Measurements from ENCODE around the gene NAV2.

NAV2 gene

DNA sequence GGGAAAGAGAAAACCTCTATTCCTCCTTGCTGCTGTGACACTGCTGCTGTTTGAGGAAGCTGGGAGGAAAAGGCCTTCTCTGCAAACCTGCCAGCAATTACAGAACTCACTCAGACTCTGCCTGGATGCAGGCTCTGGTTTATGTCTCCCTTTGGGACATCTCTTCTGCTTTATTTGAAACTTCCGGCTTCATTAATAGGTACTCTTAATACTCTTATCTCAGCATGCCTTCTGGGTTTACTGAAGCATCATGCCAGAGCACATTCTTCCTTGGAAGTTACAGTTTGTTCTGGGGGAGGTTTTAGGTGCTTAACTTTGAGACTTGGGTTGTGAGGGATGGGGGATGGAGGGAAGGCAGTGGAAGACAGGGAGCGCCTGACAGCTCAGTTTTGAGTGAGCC is 79.9 kb downstream of the NAV2 start:
- DNase-seq (ENCODE audit: low read depth): no peak
- no peak overlapping the region for H3K4me3 ChIP-seq (ENCODE audit: control insufficient read depth, low read depth, low read length)
- TF ChIP-seq, protein P1, sequence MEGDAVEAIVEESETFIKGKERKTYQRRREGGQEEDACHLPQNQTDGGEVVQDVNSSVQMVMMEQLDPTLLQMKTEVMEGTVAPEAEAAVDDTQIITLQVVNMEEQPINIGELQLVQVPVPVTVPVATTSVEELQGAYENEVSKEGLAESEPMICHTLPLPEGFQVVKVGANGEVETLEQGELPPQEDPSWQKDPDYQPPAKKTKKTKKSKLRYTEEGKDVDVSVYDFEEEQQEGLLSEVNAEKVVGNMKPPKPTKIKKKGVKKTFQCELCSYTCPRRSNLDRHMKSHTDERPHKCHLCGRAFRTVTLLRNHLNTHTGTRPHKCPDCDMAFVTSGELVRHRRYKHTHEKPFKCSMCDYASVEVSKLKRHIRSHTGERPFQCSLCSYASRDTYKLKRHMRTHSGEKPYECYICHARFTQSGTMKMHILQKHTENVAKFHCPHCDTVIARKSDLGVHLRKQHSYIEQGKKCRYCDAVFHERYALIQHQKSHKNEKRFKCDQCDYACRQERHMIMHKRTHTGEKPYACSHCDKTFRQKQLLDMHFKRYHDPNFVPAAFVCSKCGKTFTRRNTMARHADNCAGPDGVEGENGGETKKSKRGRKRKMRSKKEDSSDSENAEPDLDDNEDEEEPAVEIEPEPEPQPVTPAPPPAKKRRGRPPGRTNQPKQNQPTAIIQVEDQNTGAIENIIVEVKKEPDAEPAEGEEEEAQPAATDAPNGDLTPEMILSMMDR (conservative IDR thresholded peaks at IDR 0.05; ENCODE audit: control insufficient read depth, insufficient read depth, low read depth, low read length): no peak

DNA sequence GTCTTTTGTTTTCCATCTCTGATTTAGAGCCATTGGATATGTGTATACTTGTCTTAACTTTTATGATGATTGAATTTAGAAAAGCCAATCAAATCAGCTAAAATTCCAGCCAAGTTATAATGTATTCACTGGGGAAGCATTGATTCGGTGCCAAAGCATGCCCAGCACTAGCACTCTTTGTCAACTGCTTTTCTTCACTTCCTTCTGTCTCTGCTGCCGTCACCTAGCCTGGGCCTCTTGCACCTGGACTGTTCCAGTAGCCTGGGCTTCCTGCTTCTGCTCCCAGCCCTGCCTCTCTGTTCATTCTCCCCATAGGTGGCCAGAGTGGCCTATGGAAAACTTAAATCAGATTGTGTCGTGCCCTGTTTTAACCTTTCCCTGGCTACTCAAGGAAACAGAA is 80.7 kb downstream of the NAV2 start:
- TF ChIP-seq, protein P1 (conservative IDR thresholded peaks at IDR 0.05; ENCODE audit: control insufficient read depth, insufficient read depth, low read depth, low read length): no peak
- DNase-seq (ENCODE audit: low read depth): no peak
- H3K4me3 ChIP-seq (ENCODE audit: control insufficient read depth, low read depth, low read length): no peak overlapping the region

DNA sequence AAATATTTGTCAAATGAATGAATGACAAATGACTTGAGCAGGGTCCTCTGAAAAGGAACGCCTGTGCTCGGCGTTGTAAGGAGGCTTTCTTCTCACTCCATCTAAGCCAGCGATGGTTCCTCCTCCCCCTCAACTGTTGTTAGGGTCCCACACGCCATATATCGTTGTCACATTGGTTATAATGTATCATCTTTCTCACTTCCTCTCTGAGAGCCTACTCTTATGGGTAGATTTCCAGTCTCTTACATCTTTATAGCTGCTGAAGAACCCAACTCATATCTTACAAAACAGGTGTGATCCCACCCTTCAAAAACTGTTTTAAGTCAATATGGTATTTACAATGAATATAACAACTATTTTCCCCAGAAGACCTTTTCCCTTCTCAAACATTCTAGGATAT is 81.5 kb downstream of the NAV2 start:
- DNase-seq (ENCODE audit: low read depth): no peak
- TF ChIP-seq, protein P1 (conservative IDR thresholded peaks at IDR 0.05; ENCODE audit: control insufficient read depth, insufficient read depth, low read depth, low read length): no peak

DNA sequence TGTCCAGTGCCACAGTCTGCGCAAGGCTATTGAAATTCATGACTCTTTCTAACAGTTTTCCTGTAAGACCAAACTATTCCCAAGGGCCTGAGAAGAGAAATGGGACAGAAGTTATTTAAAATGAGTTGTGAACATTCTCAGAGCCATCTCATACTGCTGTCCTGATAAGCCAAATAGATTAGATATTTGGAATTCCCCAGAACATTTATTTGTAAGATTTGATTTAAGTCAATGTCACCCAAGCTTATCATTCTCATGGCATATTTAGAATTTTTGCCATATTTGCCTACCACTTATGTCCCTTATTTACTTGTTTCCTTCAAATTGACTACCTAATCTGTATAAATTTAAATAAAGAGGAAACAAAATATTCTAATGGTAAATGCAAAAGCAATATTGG is 82.4 kb downstream of the NAV2 start:
- H3K4me3 ChIP-seq (ENCODE audit: control insufficient read depth, low read depth, low read length): no peak overlapping the region
- TF ChIP-seq, protein P1 (conservative IDR thresholded peaks at IDR 0.05; ENCODE audit: control insufficient read depth, insufficient read depth, low read depth, low read length): no peak
- DNase-seq (ENCODE audit: low read depth): no peak

More for the DNA sequence above, 81.5 kb downstream of the NAV2 start:
- H3K4me3 ChIP-seq (ENCODE audit: control insufficient read depth, low read depth, low read length): no peak overlapping the region

DNA sequence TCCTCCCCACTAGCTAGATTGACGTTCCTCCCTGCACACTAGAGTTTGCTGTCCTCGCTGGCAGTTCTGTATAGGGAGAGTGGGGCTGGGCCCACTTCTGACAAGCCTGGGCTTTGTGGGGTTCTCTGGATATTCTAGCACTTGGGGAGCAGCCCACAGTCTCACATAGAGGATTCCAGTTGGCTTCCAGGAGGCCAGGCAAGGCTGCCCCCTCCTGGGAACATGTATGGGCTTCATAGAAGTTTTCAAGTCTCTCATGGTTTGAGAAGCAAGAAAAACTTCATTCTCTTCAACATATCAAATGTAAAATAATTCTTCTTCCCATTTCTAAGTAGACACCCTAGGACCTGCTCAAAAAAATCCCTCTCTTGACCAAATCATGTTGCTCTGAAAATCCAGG is 87.5 kb downstream of the NAV2 start:
- H3K4me3 ChIP-seq (ENCODE audit: control insufficient read depth, low read depth, low read length): no peak overlapping the region
- DNase-seq (ENCODE audit: low read depth): no peak
- TF ChIP-seq, protein P1 (conservative IDR thresholded peaks at IDR 0.05; ENCODE audit: control insufficient read depth, insufficient read depth, low read depth, low read length): peak; percentile 34

DNA sequence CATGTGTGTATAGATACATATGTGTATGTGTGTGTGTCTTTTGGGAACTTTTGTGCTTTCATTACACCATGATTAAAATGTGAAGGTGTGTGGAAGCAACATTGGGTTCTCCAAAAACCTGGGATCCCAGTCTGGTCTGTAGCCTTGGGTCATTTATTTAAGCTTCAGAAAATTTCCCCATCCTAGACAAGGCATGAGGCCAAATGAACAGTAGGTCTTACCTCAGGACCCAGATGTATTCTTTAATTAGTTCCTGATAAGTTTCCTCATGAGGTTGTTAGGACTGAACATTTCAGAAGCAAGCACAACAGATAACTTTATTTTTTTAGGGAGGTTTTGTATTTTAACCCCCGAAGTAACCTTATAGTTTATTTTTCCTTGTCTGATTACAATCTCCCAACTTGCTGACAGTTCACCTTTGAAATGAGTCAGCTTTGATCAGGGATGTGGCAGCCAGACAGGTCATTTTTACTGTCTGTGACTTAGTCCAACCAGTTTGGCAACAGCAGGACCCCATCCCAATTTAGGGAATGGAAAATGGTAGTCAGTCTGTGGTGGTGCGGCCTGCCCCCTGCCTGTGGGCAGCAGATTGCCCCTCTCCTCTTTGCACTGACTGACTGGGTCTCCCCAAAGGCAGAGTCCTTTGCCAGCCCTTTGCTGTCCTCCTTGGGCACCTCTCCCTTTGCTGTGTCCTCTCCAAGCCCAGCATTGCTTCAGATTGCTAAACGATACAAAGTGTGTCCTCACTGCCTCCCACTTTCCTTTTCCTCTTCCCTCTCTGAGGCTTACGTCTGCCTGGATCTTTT is 88.3 kb downstream of the NAV2 start:
- H3K4me3 ChIP-seq (ENCODE audit: control insufficient read depth, low read depth, low read length): no peak overlapping the region
- TF ChIP-seq, protein P1 (conservative IDR thresholded peaks at IDR 0.05; ENCODE audit: control insufficient read depth, insufficient read depth, low read depth, low read length): peak; percentile 9
- peak; percentile 34 for DNase-seq (ENCODE audit: low read depth)
